Stimulated activated naive CD8-positive, alpha-beta T cell treated with anti-CD3 and anti-CD28 coated beads, Interleukin-15, Interleukin-2, amounts not matched to agents 100 U/mL and 50 U/mL, for 24 hours (primary cell): ENCODE results near the gene FBXW8.
A peak's percentile ranks its signal among the peaks of the same experiment; 100 is the strongest.

Source experiments
- ATAC-seq: fragments of 150-1000 bp; cut with Tn5 transposase; one replicate; pipeline ENCODE4 v1.10.0; 2021
- DNase-seq: peaks from one replicate; pipeline ENCODE4 v3.0.0; 2021

FBXW8 gene

GRCh38 chr12:116955382-116956021 is 44.8 kb downstream of the FBXW8 start:
- ATAC-seq (no peak), DNase-seq (no peak)

- ATAC-seq, result no peak
These were observed 47.9 kb downstream of the FBXW8 start for GRCh38 chr12:116958402-116959197.

GRCh38 chr12:116959198-116959460 is 48.4 kb downstream of the FBXW8 start:
- ATAC-seq, result no peak
- DNase-seq, result no peak

More at GRCh38 chr12:116958402-116959197, 47.9 kb downstream of the FBXW8 start:
- no peak for DNase-seq

- peak; percentile 90 for ATAC-seq
These were observed 49.2 kb downstream of the FBXW8 start for GRCh38 chr12:116959845-116960514.

GRCh38 chr12:116962197-116962596 is 51.4 kb downstream of the FBXW8 start:
- ATAC-seq, result no peak
- DNase-seq, result no peak

More at GRCh38 chr12:116959845-116960514, 49.2 kb downstream of the FBXW8 start:
- DNase-seq, result peak; percentile 27

- ATAC-seq (no peak), DNase-seq (no peak)
These were observed 52.1 kb downstream of the FBXW8 start for GRCh38 chr12:116962783-116963356.

- ATAC-seq (no peak), DNase-seq (no peak)
These were observed 53.6 kb downstream of the FBXW8 start for GRCh38 chr12:116964054-116965050.

- DNase-seq (no peak), ATAC-seq (no peak)
These were observed 58.2 kb downstream of the FBXW8 start for GRCh38 chr12:116968986-116969385.

- no peak for ATAC-seq
- DNase-seq, result no peak
These were observed 59.1 kb downstream of the FBXW8 start for GRCh38 chr12:116969615-116970585.

- DNase-seq (no peak), ATAC-seq (no peak)
These were observed 60.5 kb downstream of the FBXW8 start for GRCh38 chr12:116971222-116971621.

GRCh38 chr12:116975779-116976393 is 65.1 kb downstream of the FBXW8 start:
- DNase-seq (no peak), ATAC-seq (no peak)

- ATAC-seq (no peak), DNase-seq (no peak)
These were observed 67.0 kb downstream of the FBXW8 start for GRCh38 chr12:116977465-116978380.

GRCh38 chr12:116978791-116979508 is 68.2 kb downstream of the FBXW8 start:
- DNase-seq (no peak), ATAC-seq (no peak)

- ATAC-seq, result no peak
- DNase-seq, result no peak
These were observed 69.3 kb downstream of the FBXW8 start for GRCh38 chr12:116980083-116980482.

GRCh38 chr12:116982791-116983411 is 72.2 kb downstream of the FBXW8 start:
- ATAC-seq (no peak), DNase-seq (no peak)

- DNase-seq (no peak), ATAC-seq (no peak)
These were observed 73.3 kb downstream of the FBXW8 start for GRCh38 chr12:116984098-116984497.

GRCh38 chr12:116990329-116990728 is 79.6 kb downstream of the FBXW8 start:
- no peak for DNase-seq
- ATAC-seq, result no peak
